ENCODE data around the gene WDPCP. TPM values are rescaled to one million over a fixed set of nuclear protein-coding genes. Genes with fewer than 3 reads are reported as not detected.
A peak's percentile ranks its signal among the peaks of the same experiment; 100 is the strongest.

Gene WDPCP
- total RNA-seq, 1 donor from 2014 or later, result 5.2 TPM

GRCh38 chr2:63596401-63596883 lies 8.2 kb upstream of the WDPCP start:
- no peaks in the 10 kb centered on the region for H3K9me3 ChIP-seq
- no peak overlapping the region for H3K4me3 ChIP-seq
- H3K4me1 ChIP-seq, result no peaks in the 10 kb centered on the region
- no peak for DNase-seq (ENCODE audit: low spot score in 2 of 2)
- H3K27me3 ChIP-seq, result no peaks in the 10 kb centered on the region
- no peak overlapping the region for H3K27ac ChIP-seq
- TF ChIP-seq, protein P1, sequence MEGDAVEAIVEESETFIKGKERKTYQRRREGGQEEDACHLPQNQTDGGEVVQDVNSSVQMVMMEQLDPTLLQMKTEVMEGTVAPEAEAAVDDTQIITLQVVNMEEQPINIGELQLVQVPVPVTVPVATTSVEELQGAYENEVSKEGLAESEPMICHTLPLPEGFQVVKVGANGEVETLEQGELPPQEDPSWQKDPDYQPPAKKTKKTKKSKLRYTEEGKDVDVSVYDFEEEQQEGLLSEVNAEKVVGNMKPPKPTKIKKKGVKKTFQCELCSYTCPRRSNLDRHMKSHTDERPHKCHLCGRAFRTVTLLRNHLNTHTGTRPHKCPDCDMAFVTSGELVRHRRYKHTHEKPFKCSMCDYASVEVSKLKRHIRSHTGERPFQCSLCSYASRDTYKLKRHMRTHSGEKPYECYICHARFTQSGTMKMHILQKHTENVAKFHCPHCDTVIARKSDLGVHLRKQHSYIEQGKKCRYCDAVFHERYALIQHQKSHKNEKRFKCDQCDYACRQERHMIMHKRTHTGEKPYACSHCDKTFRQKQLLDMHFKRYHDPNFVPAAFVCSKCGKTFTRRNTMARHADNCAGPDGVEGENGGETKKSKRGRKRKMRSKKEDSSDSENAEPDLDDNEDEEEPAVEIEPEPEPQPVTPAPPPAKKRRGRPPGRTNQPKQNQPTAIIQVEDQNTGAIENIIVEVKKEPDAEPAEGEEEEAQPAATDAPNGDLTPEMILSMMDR (IDR thresholded peaks at IDR 0.05), result no peak
- peaks cover 10 to 49% of the 10 kb centered on the region in 2 donors for H3K36me3 ChIP-seq
- intact Hi-C loops (cut with DNase I), result no loop called here

GRCh38 chr2:63594660-63595059 lies 6.4 kb upstream of the WDPCP start:
- no peak overlapping the region for H3K27ac ChIP-seq
- H3K4me1 ChIP-seq, result peaks cover 5 to 14% of the 10 kb centered on the region in 2 donors
- intact Hi-C loops (cut with DNase I), result no loop called here
- TF ChIP-seq, protein P1 (IDR thresholded peaks at IDR 0.05), result no peak
- H3K27me3 ChIP-seq, result no peaks in the 10 kb centered on the region
- H3K4me3 ChIP-seq, result no peak overlapping the region
- H3K36me3 ChIP-seq, result peaks cover 0 to 33% of the 10 kb centered on the region in 2 donors
- H3K9me3 ChIP-seq, result no peaks in the 10 kb centered on the region
- no peak for DNase-seq (ENCODE audit: low spot score in 2 of 2)

DNA sequence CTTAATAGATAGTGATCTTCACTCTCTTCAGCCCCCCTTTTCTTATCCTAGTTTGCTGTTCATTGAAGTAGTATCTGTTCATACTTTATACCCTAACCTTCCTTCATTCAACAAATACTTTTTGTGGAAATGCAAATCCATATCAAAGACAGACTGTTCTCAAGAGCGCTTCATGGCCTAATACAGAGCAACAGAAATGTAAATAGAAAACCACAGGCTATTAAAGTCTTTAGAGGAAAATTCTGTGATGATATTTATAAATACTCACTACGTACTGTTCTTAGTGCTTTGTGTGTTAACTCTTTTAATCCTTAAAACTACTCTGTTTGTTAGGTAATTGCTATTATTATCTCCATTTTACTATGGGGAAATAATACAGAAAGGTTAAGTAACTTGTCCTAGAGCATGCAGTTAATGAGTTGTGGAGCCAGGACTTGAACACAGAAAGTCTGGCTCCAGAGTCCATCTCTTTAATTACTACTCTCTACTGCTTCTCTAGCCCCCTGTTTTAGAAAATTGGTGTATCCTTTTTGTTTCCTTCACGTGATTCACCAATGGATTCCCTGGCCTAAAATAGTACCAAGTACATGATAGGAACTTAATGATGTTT lies 3.4 kb upstream of the WDPCP start:
- peaks cover 0 to 19% of the 10 kb centered on the region in 2 donors for H3K36me3 ChIP-seq
- H3K4me3 ChIP-seq, result no peak overlapping the region
- intact Hi-C loops (cut with DNase I), result no loop called here
- no peak overlapping the region for H3K27ac ChIP-seq
- no peaks in the 10 kb centered on the region for H3K9me3 ChIP-seq
- TF ChIP-seq, protein P1 (IDR thresholded peaks at IDR 0.05), result no peak
- no peaks in the 10 kb centered on the region for H3K27me3 ChIP-seq
- H3K4me1 ChIP-seq, result peaks cover 5 to 16% of the 10 kb centered on the region in 2 donors
- no peak for DNase-seq (ENCODE audit: low spot score in 2 of 2)

GRCh38 chr2:63590626-63591408 lies 2.5 kb upstream of the WDPCP start:
- Histone ChIP-seq H3K27ac (no peak overlapping the region), H3K9me3 (no peaks in the 10 kb centered on the region), H3K36me3 (peaks cover 0 to 13% of the 10 kb centered on the region in 2 donors), H3K4me1 (peaks cover 5 to 16% of the 10 kb centered on the region in 2 donors), H3K27me3 (no peaks in the 10 kb centered on the region), H3K4me3 (no peak overlapping the region)
- TF ChIP-seq, protein P1 (IDR thresholded peaks at IDR 0.05), result no peak
- intact Hi-C loops (cut with DNase I), result no loop called here
- no peak for DNase-seq (ENCODE audit: low spot score in 2 of 2)

DNA sequence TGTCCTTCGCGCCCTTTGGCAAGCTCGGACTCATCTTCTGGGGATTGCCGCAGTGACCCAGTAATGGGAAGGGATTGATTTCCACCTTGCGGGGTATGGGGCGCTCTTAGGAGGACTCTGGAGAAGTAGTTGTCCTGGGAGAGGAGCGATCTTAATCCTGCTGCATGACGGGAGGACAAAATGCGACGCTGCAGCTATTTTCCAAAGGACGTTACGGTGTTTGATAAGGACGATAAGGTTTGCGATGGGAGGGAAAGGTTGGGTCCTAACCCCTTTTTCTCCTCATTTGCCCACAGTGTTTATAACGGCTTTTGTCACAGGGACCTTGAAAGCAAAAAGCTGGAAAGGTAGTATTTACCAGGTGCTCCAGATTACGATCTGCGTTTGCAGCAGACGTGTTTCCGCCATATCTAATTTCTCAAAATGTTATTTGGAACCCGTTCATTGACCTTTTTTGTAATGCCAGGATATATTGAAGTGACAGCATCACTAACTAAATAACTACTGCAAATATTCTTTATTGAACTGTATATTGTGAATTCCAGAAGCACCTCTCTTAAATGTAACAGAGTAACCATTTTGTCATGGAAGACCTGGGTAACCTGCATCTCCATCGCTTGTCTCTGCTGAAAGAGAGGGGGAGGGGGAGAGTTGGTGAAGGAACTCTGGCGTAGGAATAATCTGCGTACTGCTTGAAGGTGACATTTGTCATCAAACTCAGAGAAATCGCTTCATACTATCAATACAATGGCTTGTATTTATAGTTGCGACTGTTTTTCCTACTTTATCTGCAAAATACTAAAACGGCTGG lies 1.1 kb upstream of the WDPCP start:
- intact Hi-C loops (cut with DNase I), result loop anchor here (2.0 to 10.0 kb wide), 7 partner anchors 253 to 1638 kb away; partner anchors contain the start of genes ACTR2, CEP68, EHBP1 and LGALSL
- no peaks in the 10 kb centered on the region for H3K9me3 ChIP-seq
- peak overlapping the region; percentile 88 for H3K27ac ChIP-seq
- no peaks in the 10 kb centered on the region for H3K27me3 ChIP-seq
- peaks cover 5 to 16% of the 10 kb centered on the region in 2 donors for H3K4me1 ChIP-seq
- H3K4me3 ChIP-seq, result peak overlapping the region; percentile 66 to 83
- no peaks in the 10 kb centered on the region for H3K36me3 ChIP-seq
- TF ChIP-seq, protein P1 (IDR thresholded peaks at IDR 0.05), result no peak
- DNase-seq (ENCODE audit: low spot score in 2 of 2), result no peak
